H9 (cell line): ENCODE data around the gene FBXL13. TPM values are rescaled to one million over a fixed set of nuclear protein-coding genes. Genes with fewer than 3 reads are reported as not detected.

Experiments
- DNase-seq: peaks from one replicate; pipeline ENCODE4 v3.0.0-alpha.2; 2017
- H2AFZ ChIP-seq: one replicate; pipeline ENCODE4 v1.6.1; 2013; ENCODE audit warnings: mild to moderate bottlenecking, low read length, control low read depth, moderate library complexity
- H2AK5ac ChIP-seq: 2 replicates; pipeline ENCODE4 v1.6.1; 2013; ENCODE audit warnings: low read length, control low read depth, mixed read lengths; ENCODE audit not compliant: insufficient read length
- H2BK120ac ChIP-seq: one replicate; pipeline ENCODE4 v1.6.1; 2013; ENCODE audit warnings: low read depth, mild to moderate bottlenecking, low read length, control low read depth, inconsistent platforms; ENCODE audit not compliant: poor library complexity, severe bottlenecking
- H2BK12ac ChIP-seq: 2 replicates; pipeline ENCODE4 v1.6.1; 2013; ENCODE audit warnings: low read length, control low read depth, mixed read lengths, low read depth; ENCODE audit not compliant: insufficient read length
- H2BK15ac ChIP-seq: 2 replicates; pipeline ENCODE4 v1.6.1; 2013; ENCODE audit warnings: low read depth, low read length, control low read depth
- H2BK20ac ChIP-seq: one replicate; pipeline ENCODE4 v1.6.1; 2013; ENCODE audit warnings: low read depth, mild to moderate bottlenecking, low read length, control low read depth, inconsistent platforms; ENCODE audit not compliant: poor library complexity, severe bottlenecking
- H2BK5ac ChIP-seq: 2 replicates; pipeline ENCODE4 v1.6.1; 2013; ENCODE audit warnings: low read length, control low read depth, mixed read lengths; ENCODE audit not compliant: insufficient read length
- H3K14ac ChIP-seq: 2 replicates; pipeline ENCODE4 v1.6.1; 2013; ENCODE audit warnings: low read length, control low read depth; ENCODE audit not compliant: insufficient read depth
- H3K18ac ChIP-seq: 2 replicates; pipeline ENCODE4 v1.6.1; 2013; ENCODE audit warnings: low read depth, mild to moderate bottlenecking, mixed read lengths, low read length, control low read depth; ENCODE audit not compliant: insufficient read length
- H3K23ac ChIP-seq: 2 replicates; pipeline ENCODE4 v1.6.1; 2013; ENCODE audit warnings: low read length, control low read depth, mixed read lengths, low read depth; ENCODE audit not compliant: insufficient read length
- H3K23me2 ChIP-seq: 2 replicates; pipeline ENCODE4 v1.6.1; 2013; ENCODE audit warnings: low read depth, mild to moderate bottlenecking, mixed read lengths, low read length, control low read depth; ENCODE audit not compliant: insufficient read length, poor library complexity, severe bottlenecking
- H3K27ac ChIP-seq: 2 replicates; pipeline ENCODE4 v1.5.1; 2013; ENCODE audit warnings: low read length, control low read depth, mixed read lengths, low read depth; ENCODE audit not compliant: insufficient read length
- H3K27me3 ChIP-seq: 2 replicates; pipeline ENCODE4 v1.6.1; 2013; ENCODE audit warnings: low read length, control low read depth, inconsistent platforms; ENCODE audit not compliant: insufficient read depth
- H3K4ac ChIP-seq: 2 replicates; pipeline ENCODE4 v1.6.1; 2013; ENCODE audit warnings: low read depth, mild to moderate bottlenecking, control low read depth, inconsistent platforms, low read length, moderate library complexity
- H3K4me1 ChIP-seq: 2 replicates; pipeline ENCODE4 v1.6.1; 2013; ENCODE audit warnings: low read length, control low read depth, inconsistent platforms; ENCODE audit not compliant: insufficient read depth
- H3K4me2 ChIP-seq: 2 replicates; pipeline ENCODE4 v1.6.1; 2013; ENCODE audit warnings: low read length, control low read depth, mixed read lengths; ENCODE audit not compliant: insufficient read length, insufficient read depth
- H3K56ac ChIP-seq: 2 replicates; pipeline ENCODE4 v1.6.1; 2013; ENCODE audit warnings: low read depth, mild to moderate bottlenecking, mixed read lengths, low read length, control low read depth; ENCODE audit not compliant: insufficient read length
- H3K79me1 ChIP-seq: 2 replicates; pipeline ENCODE4 v1.6.1; 2013; ENCODE audit warnings: low read depth, mild to moderate bottlenecking, moderate library complexity, low read length, control low read depth, inconsistent platforms; ENCODE audit not compliant: insufficient read depth, poor library complexity, severe bottlenecking
- H3K79me2 ChIP-seq: 2 replicates; pipeline ENCODE4 v1.6.1; 2013; ENCODE audit warnings: low read length, control low read depth, inconsistent platforms; ENCODE audit not compliant: insufficient read depth
- H3K9ac ChIP-seq: 2 replicates; pipeline ENCODE4 v1.6.1; 2013; ENCODE audit warnings: low read length, control low read depth, mixed read lengths; ENCODE audit not compliant: insufficient read length; ENCODE audit errors: extremely low read depth
- H3K9me3 ChIP-seq: one replicate; pipeline ENCODE4 v1.6.1; 2013; ENCODE audit warnings: low read depth, low read length, inconsistent platforms; ENCODE audit not compliant: control insufficient read depth
- H3T11ph ChIP-seq: one replicate; pipeline ENCODE4 v1.6.1; 2013; ENCODE audit warnings: mild to moderate bottlenecking, low read length, control low read depth, inconsistent platforms
- H4K20me1 ChIP-seq: one replicate; pipeline ENCODE4 v1.6.1; 2013; ENCODE audit not compliant: control insufficient read depth, insufficient read length, insufficient read depth
- H4K5ac ChIP-seq: 2 replicates; pipeline ENCODE4 v1.6.1; 2013; ENCODE audit warnings: low read depth, mild to moderate bottlenecking, mixed read lengths, low read length, control low read depth; ENCODE audit not compliant: insufficient read length
- H4K8ac ChIP-seq: replicated peaks from 2 replicates; pipeline ENCODE4 v1.6.1; 2013; ENCODE audit warnings: low read length, control low read depth, mixed read lengths, low read depth; ENCODE audit not compliant: insufficient read length
- H4K91ac ChIP-seq: 2 replicates; pipeline ENCODE4 v1.6.1; 2013; ENCODE audit warnings: low read depth, mild to moderate bottlenecking, moderate library complexity, mixed read lengths, low read length, control low read depth; ENCODE audit not compliant: insufficient read length
- H3K27ac Mint-ChIP-seq, 3 experiments: 2 replicates in 2 of 3; 3 replicates in 1 of 3; pipeline ENCODE4 v1.8.0; 2020 to 2021; ENCODE audit warnings: mixed read lengths in 3 of 3, mild to moderate bottlenecking in 1 of 3, moderate library complexity in 1 of 3
- H3K27me3 Mint-ChIP-seq: 2 replicates; pipeline ENCODE4 v1.8.0; 2021; ENCODE audit warnings: low read depth, mild to moderate bottlenecking, moderate library complexity, mixed read lengths
- H3K36me3 Mint-ChIP-seq, 3 experiments: 2 replicates in 2 of 3; 3 replicates in 1 of 3; pipeline ENCODE4 v1.8.0; 2020 to 2021; ENCODE audit warnings: low read depth in 3 of 3, mixed read lengths in 3 of 3; ENCODE audit not compliant: insufficient read depth in 1 of 3
- H3K4me1 Mint-ChIP-seq, 2 experiments: 2 replicates each; pipeline ENCODE4 v1.8.0; 2020; ENCODE audit warnings: mixed read lengths in 2 of 2
- H3K4me3 Mint-ChIP-seq, 2 experiments: 2 replicates in 1 of 2; 3 replicates in 1 of 2; pipeline ENCODE4 v1.8.0; 2020 to 2021; ENCODE audit warnings: mild to moderate bottlenecking in 2 of 2, mixed read lengths in 2 of 2, moderate library complexity in 1 of 2
- H3K9me3 Mint-ChIP-seq, 2 experiments: 2 replicates in 1 of 2; 3 replicates in 1 of 2; pipeline ENCODE4 v1.8.0; 2020; ENCODE audit warnings: mild to moderate bottlenecking in 2 of 2, mixed read lengths in 2 of 2, moderate library complexity in 1 of 2
- CTCF ChIP-seq: fragments of 200-600 bp; sonication (generic); conservative IDR thresholded peaks from 3 replicates; pipeline ENCODE4 v1.8.0; 2021; ENCODE audit warnings: antibody characterized with exemption, mild to moderate bottlenecking
- WGBS: extraction: QIAGEN DNeasy Blood & Tissue Kit; methylation state at CpG from one replicate; pipeline ENCODE4 v1.1.7; 2013; ENCODE audit warnings: missing lambda C conversion rate, low lambda C conversion rate, mixed read lengths; ENCODE audit not compliant: insufficient read length; ENCODE audit errors: extremely low coverage; 5-methylcytosine and 5-hydroxymethylcytosine counted together
- total RNA-seq: library from RNA; stranded (reverse); gene quantifications from 2 replicates; pipeline ENCODE4 v1.2.1, GENCODE V29; 2021

FBXL13 gene
- total RNA-seq, 1 experiment from 2014 or later = 4.4 TPM

GRCh38 chr7:102860351-102860811 is 214.2 kb downstream of the FBXL13 start:
- no peak overlapping the region for H2BK120ac ChIP-seq
- no peaks in the 10 kb centered on the region for H3K9me3 ChIP-seq
- H3K27me3 ChIP-seq = no peaks in the 10 kb centered on the region
- H3K79me2 ChIP-seq = no peaks in the 10 kb centered on the region
- no peak overlapping the region for H3K18ac ChIP-seq
- no peaks in the 10 kb centered on the region for H3K9me3 Mint-ChIP-seq
- H3K4ac ChIP-seq = no peak overlapping the region
- no peak overlapping the region for H2BK20ac ChIP-seq
- no peaks in the 10 kb centered on the region for H3K23me2 ChIP-seq
- no peak overlapping the region for H3K27ac ChIP-seq
- no peaks in the 10 kb centered on the region; the same call in 1 of the 2 replicates for H3K27me3 Mint-ChIP-seq
- no peak overlapping the region for H3K14ac ChIP-seq
- no peak for TF ChIP-seq CTCF
- no peak overlapping the region for H2BK15ac ChIP-seq
- H3T11ph ChIP-seq = no peak overlapping the region
- H3K4me3 Mint-ChIP-seq = no peak overlapping the region
- no peaks in the 10 kb centered on the region for H4K20me1 ChIP-seq
- H3K4me2 ChIP-seq = no peak overlapping the region
- H4K91ac ChIP-seq = no peak overlapping the region
- no peak overlapping the region for H4K8ac ChIP-seq
- no peak overlapping the region for H2BK5ac ChIP-seq
- DNase-seq = no peak
- H3K79me1 ChIP-seq = no peaks in the 10 kb centered on the region
- WGBS = no CpG with 5 or more reads among the region's 3 CpGs
- H3K9ac ChIP-seq = no peak overlapping the region
- no peak overlapping the region for H2AK5ac ChIP-seq
- H3K4me1 Mint-ChIP-seq = peaks cover 11 to 12% of the 10 kb centered on the region in 2 experiments
- no peak overlapping the region for H3K27ac Mint-ChIP-seq
- H4K5ac ChIP-seq = no peak overlapping the region
- H3K56ac ChIP-seq = no peak overlapping the region
- H2AFZ ChIP-seq = no peak overlapping the region
- H3K4me1 ChIP-seq = peaks cover 2% of the 10 kb centered on the region; the same call in 1 of the 2 replicates
- peak overlapping the region; percentile 49 for H3K23ac ChIP-seq
- H2BK12ac ChIP-seq = no peak overlapping the region
- no peaks in the 10 kb centered on the region for H3K36me3 Mint-ChIP-seq
